MM.1S (cell line): ENCODE data around the gene WNT9B.

ENCODE experiments used
- DNase-seq: peaks from one replicate; pipeline ENCODE4 v3.0.0-alpha.2; 2015
- H2AFZ ChIP-seq: fragments of 300-600 bp; sonication (generic); 2 replicates; pipeline ENCODE4 v1.6.0; 2016; ENCODE audit warnings: antibody characterized with exemption, low read length
- H3F3A ChIP-seq: fragments of 300-600 bp; sonication (generic); 2 replicates; pipeline ENCODE4 v1.6.1; 2016; ENCODE audit warnings: mild to moderate bottlenecking, antibody characterized with exemption, low read length, moderate library complexity, mixed read lengths; ENCODE audit not compliant: insufficient read depth
- H3K27ac ChIP-seq: fragments of 300-600 bp; sonication (generic); 2 replicates; pipeline ENCODE4 v1.5.1; 2016; ENCODE audit warnings: mild to moderate bottlenecking, low read length
- H3K27me3 ChIP-seq: fragments of 300-600 bp; sonication (generic); replicated peaks from 2 replicates; pipeline ENCODE4 v1.6.0; 2016; ENCODE audit warnings: low read length; ENCODE audit not compliant: insufficient read depth
- H3K36me3 ChIP-seq: fragments of 300-600 bp; sonication (generic); replicated peaks from 2 replicates; pipeline ENCODE4 v1.6.1; 2016; ENCODE audit warnings: mild to moderate bottlenecking, low read length, mixed read lengths; ENCODE audit not compliant: insufficient read depth
- H3K4me1 ChIP-seq: fragments of 300-600 bp; sonication (generic); 2 replicates; pipeline ENCODE4 v1.6.1; 2016; ENCODE audit warnings: low read length, mixed read lengths
- H3K4me2 ChIP-seq: fragments of 300-600 bp; sonication (generic); 2 replicates; pipeline ENCODE4 v1.6.0; 2016; ENCODE audit warnings: low read depth, low read length
- H3K4me3 ChIP-seq: fragments of 300-600 bp; sonication (generic); 2 replicates; pipeline ENCODE4 v1.5.1; 2016; ENCODE audit warnings: low read length, mixed read lengths
- H3K79me2 ChIP-seq: fragments of 300-600 bp; sonication (generic); 2 replicates; pipeline ENCODE4 v1.6.1; 2016; ENCODE audit warnings: mixed run types, low read length, mixed read lengths
- H3K9ac ChIP-seq: fragments of 300-600 bp; sonication (generic); 2 replicates; pipeline ENCODE4 v1.6.1; 2016; ENCODE audit warnings: low read length, mixed read lengths
- H3K9me2 ChIP-seq: fragments of 300-600 bp; sonication (generic); replicated peaks from 2 replicates; pipeline ENCODE4 v1.6.1; 2016; ENCODE audit warnings: mild to moderate bottlenecking, low read length, mixed read lengths; ENCODE audit not compliant: insufficient read depth
- H3K9me3 ChIP-seq: fragments of 300-600 bp; sonication (generic); replicated peaks from 2 replicates; pipeline ENCODE4 v1.6.1; 2016; ENCODE audit warnings: mild to moderate bottlenecking, low read length, mixed read lengths; ENCODE audit not compliant: insufficient read depth
- H4K20me1 ChIP-seq: fragments of 300-600 bp; sonication (generic); 2 replicates; pipeline ENCODE4 v1.6.1; 2016; ENCODE audit warnings: mild to moderate bottlenecking, low read length, moderate library complexity, mixed read lengths; ENCODE audit not compliant: insufficient read depth
- EZH2 ChIP-seq: fragments of 300-600 bp; sonication (generic); optimal IDR thresholded peaks from 2 replicates; pipeline ENCODE3; 2017; ENCODE audit warnings: low read depth, mild to moderate bottlenecking, antibody characterized with exemption, low read length, mixed read lengths
- EZH2phosphoT487 ChIP-seq: fragments of 300-600 bp; sonication (generic); IDR thresholded peaks from 2 replicates; pipeline ENCODE4 v1.6.1; 2018; ENCODE audit warnings: antibody characterized with exemption, low read length
- TF ChIP-seq, protein P1 (sequence below): fragments of 300-600 bp; sonication (generic); IDR thresholded peaks from 2 replicates; pipeline ENCODE4 v1.5.1; 2016; ENCODE audit warnings: antibody characterized with exemption, low read length, mixed read lengths

WNT9B gene

DNA sequence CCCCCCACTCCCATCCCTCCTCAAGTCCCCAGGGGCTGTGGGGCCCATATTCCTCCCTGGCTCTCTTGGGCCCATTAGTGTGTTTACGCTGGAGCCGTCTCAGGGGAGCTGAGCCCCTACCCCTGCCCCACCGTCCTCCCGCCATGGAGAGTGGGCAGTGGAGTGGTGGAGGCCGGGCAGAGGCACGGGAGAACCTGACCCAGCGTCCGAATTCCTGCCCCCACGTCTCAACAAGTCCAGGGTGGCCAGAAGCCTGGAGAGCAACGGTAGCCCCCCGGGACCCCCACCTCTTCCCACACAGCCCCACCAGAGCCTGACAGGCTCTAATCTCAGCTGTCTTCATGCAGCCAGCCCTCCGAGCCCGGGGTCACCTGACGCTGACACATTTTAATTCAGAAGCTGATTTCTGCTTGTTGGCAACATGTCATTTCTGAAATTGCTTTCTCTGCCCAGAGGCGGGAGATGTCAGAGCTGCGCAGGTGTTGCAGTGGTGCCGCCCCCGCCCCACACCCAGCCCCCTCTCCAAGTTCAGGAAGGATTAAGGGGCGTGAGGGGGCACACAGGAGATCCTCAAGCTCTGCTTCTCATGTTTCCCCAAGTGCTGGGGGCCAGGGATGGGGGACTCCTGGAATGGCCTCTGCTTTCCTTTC, 32.6 kb downstream of the WNT9B start:
- Histone ChIP-seq H3K36me3 (no peaks in the 10 kb centered on the region), H3F3A (no peaks in the 10 kb centered on the region), H3K4me1 (no peaks in the 10 kb centered on the region), H3K27ac (no peak overlapping the region), H3K4me3 (no peak overlapping the region), H3K9me2 (no peaks in the 10 kb centered on the region), H4K20me1 (no peaks in the 10 kb centered on the region), H3K9me3 (no peaks in the 10 kb centered on the region), H3K79me2 (no peaks in the 10 kb centered on the region), H2AFZ (no peak overlapping the region), H3K27me3 (no peaks in the 10 kb centered on the region), H3K4me2 (no peak overlapping the region), H3K9ac (no peak overlapping the region)
- no peak for DNase-seq
- TF ChIP-seq, protein P1, sequence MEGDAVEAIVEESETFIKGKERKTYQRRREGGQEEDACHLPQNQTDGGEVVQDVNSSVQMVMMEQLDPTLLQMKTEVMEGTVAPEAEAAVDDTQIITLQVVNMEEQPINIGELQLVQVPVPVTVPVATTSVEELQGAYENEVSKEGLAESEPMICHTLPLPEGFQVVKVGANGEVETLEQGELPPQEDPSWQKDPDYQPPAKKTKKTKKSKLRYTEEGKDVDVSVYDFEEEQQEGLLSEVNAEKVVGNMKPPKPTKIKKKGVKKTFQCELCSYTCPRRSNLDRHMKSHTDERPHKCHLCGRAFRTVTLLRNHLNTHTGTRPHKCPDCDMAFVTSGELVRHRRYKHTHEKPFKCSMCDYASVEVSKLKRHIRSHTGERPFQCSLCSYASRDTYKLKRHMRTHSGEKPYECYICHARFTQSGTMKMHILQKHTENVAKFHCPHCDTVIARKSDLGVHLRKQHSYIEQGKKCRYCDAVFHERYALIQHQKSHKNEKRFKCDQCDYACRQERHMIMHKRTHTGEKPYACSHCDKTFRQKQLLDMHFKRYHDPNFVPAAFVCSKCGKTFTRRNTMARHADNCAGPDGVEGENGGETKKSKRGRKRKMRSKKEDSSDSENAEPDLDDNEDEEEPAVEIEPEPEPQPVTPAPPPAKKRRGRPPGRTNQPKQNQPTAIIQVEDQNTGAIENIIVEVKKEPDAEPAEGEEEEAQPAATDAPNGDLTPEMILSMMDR, result no peak
- TF ChIP-seq EZH2phosphoT487 (no peak), EZH2 (no peak)

DNA sequence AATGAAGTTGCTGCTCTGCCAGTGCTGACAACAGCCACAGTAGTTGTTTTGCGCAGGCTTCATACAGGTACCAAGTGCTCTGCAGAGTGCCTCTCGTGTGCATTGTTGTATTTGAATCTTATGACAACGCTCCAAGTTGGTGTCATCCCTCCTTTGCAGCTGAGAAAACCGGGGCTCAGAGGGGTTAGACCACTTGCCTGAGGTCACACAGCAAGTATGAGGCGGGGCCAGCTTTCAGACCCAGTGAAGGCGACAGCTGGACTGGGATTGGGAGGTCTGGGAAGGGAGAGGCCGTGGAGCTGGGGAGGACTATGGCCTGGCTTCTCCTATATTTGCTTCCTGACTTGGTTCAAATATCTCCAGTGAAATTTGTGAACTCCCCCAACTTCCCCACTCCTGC, 33.2 kb downstream of the WNT9B start:
- H3K4me3 ChIP-seq, result no peak overlapping the region
- H3K9me3 ChIP-seq, result no peaks in the 10 kb centered on the region
- H3F3A ChIP-seq, result no peaks in the 10 kb centered on the region
- H3K4me2 ChIP-seq, result no peak overlapping the region
- H3K27me3 ChIP-seq, result no peaks in the 10 kb centered on the region
- H4K20me1 ChIP-seq, result no peaks in the 10 kb centered on the region
- DNase-seq, result no peak
- no peaks in the 10 kb centered on the region for H3K79me2 ChIP-seq
- no peak overlapping the region for H2AFZ ChIP-seq
- no peaks in the 10 kb centered on the region for H3K9me2 ChIP-seq
- TF ChIP-seq, protein P1, result no peak
- TF ChIP-seq EZH2 (no peak), EZH2phosphoT487 (no peak)
- H3K9ac ChIP-seq, result no peak overlapping the region
- no peaks in the 10 kb centered on the region for H3K36me3 ChIP-seq
- H3K4me1 ChIP-seq, result no peaks in the 10 kb centered on the region
- no peak overlapping the region for H3K27ac ChIP-seq

DNA sequence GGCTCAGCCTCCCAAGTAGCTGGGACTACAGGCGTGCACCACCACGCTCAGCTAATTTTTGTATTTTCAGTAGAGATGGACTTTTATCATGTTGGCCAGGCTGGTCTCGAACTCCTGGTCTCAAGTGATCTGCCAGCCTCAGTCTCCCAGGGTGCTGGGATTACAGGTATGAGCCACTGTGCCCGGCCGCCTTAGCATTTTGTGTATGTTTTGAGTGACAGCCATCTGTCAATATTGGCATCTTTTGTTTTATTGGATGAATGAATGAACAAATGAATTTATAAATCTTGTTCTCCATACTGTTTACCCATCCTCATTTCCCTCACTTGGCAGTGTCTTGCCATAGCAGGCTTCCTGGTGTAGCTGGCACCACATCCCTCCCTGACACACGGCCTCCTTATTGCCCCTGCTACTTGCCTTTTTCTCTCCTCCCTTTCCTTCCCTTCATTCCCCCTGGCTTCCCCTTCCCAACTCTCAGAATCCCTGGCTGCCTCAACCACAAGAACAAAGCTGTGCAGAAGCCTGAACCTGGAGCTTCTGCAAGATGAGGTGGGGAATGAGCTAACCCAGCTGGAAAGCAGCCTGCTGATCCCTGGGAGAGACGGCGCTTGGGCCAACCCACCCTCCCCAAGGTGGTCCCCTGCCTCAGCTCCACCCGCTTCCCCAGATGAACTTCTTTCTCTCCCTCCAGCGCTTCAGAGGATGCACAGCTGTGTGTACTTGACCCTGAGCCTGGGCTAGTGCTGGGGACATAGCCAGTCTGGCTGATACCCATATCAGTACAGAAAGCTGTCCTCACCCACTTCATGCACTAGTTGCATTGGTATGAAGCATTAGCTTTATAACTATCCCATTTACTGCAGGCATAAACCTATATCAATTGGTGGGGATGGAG, 34.3 kb downstream of the WNT9B start:
- Histone ChIP-seq H3F3A (no peaks in the 10 kb centered on the region), H3K9me2 (no peaks in the 10 kb centered on the region), H2AFZ (no peak overlapping the region)

More for the DNA sequence above, 34.3 kb downstream of the WNT9B start:
- no peak overlapping the region for H3K4me2 ChIP-seq
- no peaks in the 10 kb centered on the region for H4K20me1 ChIP-seq
- H3K9ac ChIP-seq, result no peak overlapping the region
- no peak for DNase-seq
- H3K4me3 ChIP-seq, result no peak overlapping the region
- no peaks in the 10 kb centered on the region for H3K79me2 ChIP-seq
- H3K36me3 ChIP-seq, result no peaks in the 10 kb centered on the region
- no peak overlapping the region for H3K27ac ChIP-seq
- TF ChIP-seq, protein P1, result no peak
- no peaks in the 10 kb centered on the region for H3K4me1 ChIP-seq
- no peaks in the 10 kb centered on the region for H3K9me3 ChIP-seq
- no peaks in the 10 kb centered on the region for H3K27me3 ChIP-seq
